SK-N-MC (cell line): ENCODE measurements around the gene DDX51.

Source experiments
- EZH2 ChIP-seq: fragments of 200-600 bp; sonication (generic); IDR thresholded peaks from one replicate; pipeline ENCODE4 v1.6.1; 2017; ENCODE audit warnings: antibody characterized with exemption
- POLR2AphosphoS5 ChIP-seq: IDR thresholded peaks from 2 replicates; pipeline ENCODE4 v1.6.1; 2012; ENCODE audit warnings: mild to moderate bottlenecking, low read depth, low read length, borderline replicate concordance

GRCh38 chr12:132160016-132160415 is 15.9 kb upstream of the DDX51 start:
- TF ChIP-seq POLR2AphosphoS5 (no peak), EZH2 (no peak)
